ENCODE results near the gene LZIC. TPM values are rescaled to one million over a fixed set of nuclear protein-coding genes. Genes with fewer than 3 reads are reported as not detected.
"Not testable (repeated sequence)": the region's sequence is repeated elsewhere in the genome, so short reads cannot be mapped to it uniquely, and the experiment has no call there.

LZIC gene
- total RNA-seq, 1 donor from 2014 or later = 33.6 TPM

DNA sequence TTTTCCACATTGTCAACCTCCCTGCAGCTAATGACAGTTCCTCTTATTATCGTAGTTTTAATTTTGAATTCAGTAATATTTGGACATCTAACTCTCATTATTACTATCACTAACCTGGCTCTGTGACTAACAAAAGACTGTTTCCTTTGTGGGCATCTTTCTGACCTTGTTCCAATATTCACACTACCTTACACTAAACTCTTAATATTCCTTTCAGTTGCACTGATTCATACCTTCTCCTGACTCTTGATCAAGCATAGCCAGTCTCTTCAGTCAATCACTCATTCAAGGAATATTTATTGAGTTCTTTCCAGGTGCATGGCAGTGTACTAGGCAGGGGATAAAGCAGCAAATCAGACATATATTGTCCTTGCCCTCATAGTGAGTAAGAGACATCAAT, 25.3 kb downstream of the LZIC start:
- Histone ChIP-seq H3K36me3 (ENCODE audit: control insufficient read depth, insufficient read depth, low read length) (no peaks in the 10 kb centered on the region), H3K27me3 (ENCODE audit: control insufficient read depth, insufficient read depth, low read length) (no peaks in the 10 kb centered on the region), H3K4me3 (ENCODE audit: low read depth, low read length) (no peak overlapping the region)
- TF ChIP-seq CTCF (IDR thresholded peaks at IDR 0.05; ENCODE audit: insufficient read depth, low read length, poor library complexity, severe bottlenecking) = no peak
- no peak for DNase-seq (ENCODE audit: low read depth)

DNA sequence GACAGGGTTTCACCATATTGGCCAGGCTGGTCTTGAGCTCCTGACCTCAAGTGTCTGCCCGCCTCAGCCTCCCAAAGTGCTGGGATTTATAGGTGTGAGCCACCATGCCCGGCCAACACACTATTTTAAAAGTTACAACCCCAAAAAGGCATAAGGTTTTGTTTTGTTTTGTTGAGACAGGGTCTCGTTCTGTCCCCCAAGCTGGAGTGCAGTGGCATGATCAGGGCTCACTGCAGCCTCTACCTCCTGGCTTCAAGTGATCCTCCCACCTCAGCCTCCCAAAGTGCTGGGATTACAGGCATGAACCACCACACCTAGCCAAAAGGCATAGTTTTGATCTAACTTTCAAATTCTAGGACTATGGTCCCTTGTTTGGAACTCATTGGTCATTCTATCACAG, 25.7 kb downstream of the LZIC start:
- H3K4me3 ChIP-seq (ENCODE audit: low read depth, low read length); H3K36me3 ChIP-seq (ENCODE audit: control insufficient read depth, insufficient read depth, low read length); H3K27me3 ChIP-seq (ENCODE audit: control insufficient read depth, insufficient read depth, low read length); DNase-seq (ENCODE audit: low read depth): not testable (repeated sequence)

- no peak for TF ChIP-seq CTCF (IDR thresholded peaks at IDR 0.05; ENCODE audit: insufficient read depth, low read length, poor library complexity, severe bottlenecking)
- no peak for DNase-seq (ENCODE audit: low read depth)
- H3K4me3 ChIP-seq (ENCODE audit: low read depth, low read length) = no peak overlapping the region
- H3K36me3 ChIP-seq (ENCODE audit: control insufficient read depth, insufficient read depth, low read length) = no peaks in the 10 kb centered on the region
- H3K27me3 ChIP-seq (ENCODE audit: control insufficient read depth, insufficient read depth, low read length) = no peaks in the 10 kb centered on the region
These were observed 26.7 kb downstream of the LZIC start for GRCh38 chr1:9916452-9916851.

DNA sequence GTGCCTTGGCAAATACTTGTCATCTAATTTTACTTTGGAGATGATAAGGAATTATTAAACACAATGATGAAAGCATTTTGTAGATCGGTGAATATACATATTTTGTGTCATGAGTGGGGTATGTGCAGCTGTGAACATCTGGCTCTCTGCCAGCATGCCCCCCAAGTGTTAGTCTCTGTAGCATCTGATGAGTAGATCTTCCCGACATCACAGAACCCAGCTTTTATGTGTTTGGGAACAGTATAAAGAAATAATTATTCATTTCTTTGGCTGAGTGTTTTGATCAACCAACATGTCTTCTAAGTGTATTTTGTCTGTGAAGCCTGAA, 28.6 kb downstream of the LZIC start:
- Histone ChIP-seq H3K4me3 (ENCODE audit: low read depth, low read length) (no peak overlapping the region), H3K27me3 (ENCODE audit: control insufficient read depth, insufficient read depth, low read length) (no peaks in the 10 kb centered on the region), H3K36me3 (ENCODE audit: control insufficient read depth, insufficient read depth, low read length) (no peaks in the 10 kb centered on the region)
- DNase-seq (ENCODE audit: low read depth) = no peak
- no peak for TF ChIP-seq CTCF (IDR thresholded peaks at IDR 0.05; ENCODE audit: insufficient read depth, low read length, poor library complexity, severe bottlenecking)

- Histone ChIP-seq H3K27me3 (ENCODE audit: control insufficient read depth, insufficient read depth, low read length) (no peaks in the 10 kb centered on the region), H3K36me3 (ENCODE audit: control insufficient read depth, insufficient read depth, low read length) (no peaks in the 10 kb centered on the region), H3K4me3 (ENCODE audit: low read depth, low read length) (no peak overlapping the region)
- DNase-seq (ENCODE audit: low read depth) = no peak
- no peak for TF ChIP-seq CTCF (IDR thresholded peaks at IDR 0.05; ENCODE audit: insufficient read depth, low read length, poor library complexity, severe bottlenecking)
These were observed 30.8 kb downstream of the LZIC start for GRCh38 chr1:9912264-9912936.

DNA sequence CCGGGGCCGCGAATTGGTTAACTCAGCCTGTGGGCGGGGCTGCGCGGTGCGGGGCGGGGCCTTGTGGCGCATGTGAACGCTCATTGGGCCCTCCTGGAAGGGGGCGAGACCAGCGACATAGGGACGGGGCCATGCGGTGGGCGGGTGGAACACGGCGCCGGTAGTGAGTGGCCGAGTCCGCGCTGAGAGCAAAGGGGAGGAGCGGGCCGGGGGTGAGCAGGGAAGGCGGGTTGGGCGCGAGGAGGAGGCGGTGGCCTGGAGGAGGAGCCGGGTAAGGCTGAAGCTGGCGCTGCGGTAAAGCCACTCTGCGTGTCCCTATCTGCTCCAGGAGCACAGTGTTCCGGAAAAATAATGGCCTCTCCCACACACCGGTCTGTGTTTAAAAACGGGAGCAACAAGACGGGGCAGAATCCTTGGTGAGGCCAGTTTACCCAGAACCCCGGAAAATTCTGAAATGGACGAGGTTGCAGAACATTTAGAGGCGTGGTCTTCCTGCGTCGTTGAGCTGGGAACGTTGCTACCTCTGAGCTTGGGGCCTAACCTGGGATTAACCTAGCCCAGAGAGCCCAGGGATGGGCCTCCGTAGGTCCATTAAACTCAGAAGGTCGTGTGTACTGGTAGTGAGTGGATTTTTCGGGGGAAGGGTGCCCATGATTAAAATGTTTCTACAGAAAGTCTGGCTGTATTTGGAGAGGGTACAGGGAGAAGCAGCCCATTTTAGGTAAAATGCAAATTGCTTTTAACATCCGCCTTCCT, 32.6 kb downstream of the LZIC start:
- peak overlapping the region; percentile 62 for H3K4me3 ChIP-seq (ENCODE audit: low read depth, low read length)
- no peaks in the 10 kb centered on the region for H3K36me3 ChIP-seq (ENCODE audit: control insufficient read depth, insufficient read depth, low read length)
- DNase-seq (ENCODE audit: low read depth) = peak; percentile 87
- H3K27me3 ChIP-seq (ENCODE audit: control insufficient read depth, insufficient read depth, low read length) = no peaks in the 10 kb centered on the region
- no peak for TF ChIP-seq CTCF (IDR thresholded peaks at IDR 0.05; ENCODE audit: insufficient read depth, low read length, poor library complexity, severe bottlenecking)
